HepG2 (cell line): Measurements from ENCODE around the gene ANAPC2. TPM values are rescaled to one million over a fixed set of nuclear protein-coding genes. Genes with fewer than 3 reads are reported as not detected.

Source experiments
- ATAC-seq: fragments of 200-7000 bp; cut with Tn5 transposase; 3 replicates; pipeline ENCODE4 v1.9.1; 2020; ENCODE audit warnings: mild to moderate bottlenecking, moderate library complexity
- BruUV-seq: library from RNA; stranded (reverse); fragments of 400-500 nt; replicated peaks from 2 replicates; lab custom pipeline; 2021; lab: Mats Ljungman, UMichigan
- CTCF ChIA-PET: fragments of 300-600 bp; formaldehyde crosslinking; extraction: SDS; loops from one replicate; lab custom pipeline; 2021; ENCODE audit warnings: low total read pairs, inconsistent platforms, low intra/inter-chr PET ratio; lab: Yijun Ruan, JAX
- POLR2A ChIA-PET: fragments of 350-600 bp; sonication (Branson Sonifier 250); formaldehyde crosslinking; loops from one replicate; lab custom pipeline; 2020; ENCODE audit warnings: antibody characterized with exemption, inconsistent platforms; lab: Yijun Ruan, JAX
- DNase-seq: peaks from one replicate; pipeline ENCODE4 v3.0.0-alpha.2; 2015; ENCODE audit warnings: low spot score
- FAIRE-seq: peaks from 3 replicates; lab custom pipeline; 2011; peaks lifted over from hg19 to GRCh38; lab: Jason Lieb, UNC
- H2AFZ ChIP-seq: one replicate; pipeline ENCODE4 v1.6.1; 2011; ENCODE audit warnings: low read length, inconsistent platforms
- H3K27ac ChIP-seq: fragments of 300-600 bp; 3 replicates; pipeline ENCODE4 v1.8.0; 2011; ENCODE audit warnings: mixed run types, mild to moderate bottlenecking, mixed read lengths, low read length, inconsistent platforms; ENCODE audit not compliant: insufficient read depth; ENCODE audit errors: extremely low read length
- H3K27me3 ChIP-seq, 2 experiments: fragments of 200-600 bp in 1 of 2; 2 replicates in 1 of 2; 3 replicates in 1 of 2; pipeline versions ENCODE4 v1.6.0 to v1.8.0; 2011; ENCODE audit warnings: low read length in 2 of 2, mild to moderate bottlenecking in 2 of 2, moderate library complexity in 2 of 2, inconsistent platforms in 1 of 2; ENCODE audit not compliant: insufficient read depth in 2 of 2, control insufficient read depth in 1 of 2
- H3K36me3 ChIP-seq, 2 experiments: fragments of 200-600 bp in 1 of 2; replicated peaks in 1 of 2; 2 replicates in 1 of 2; 3 replicates in 1 of 2; pipeline versions ENCODE4 v1.5.1 to v1.8.0; 2011; ENCODE audit warnings: low read length in 2 of 2, inconsistent platforms in 1 of 2; ENCODE audit not compliant: insufficient read depth in 2 of 2, control insufficient read depth in 1 of 2
- H3K4me1 ChIP-seq: 2 replicates; pipeline ENCODE4 v1.5.1; 2012; ENCODE audit warnings: low read length, inconsistent platforms; ENCODE audit not compliant: insufficient read depth
- H3K4me2 ChIP-seq: 2 replicates; pipeline ENCODE4 v1.6.0; 2011; ENCODE audit warnings: low read depth, low read length, inconsistent platforms
- H3K4me3 ChIP-seq, 3 experiments: fragments of 200-600 bp in 1 of 3; sonication (generic), shearing (Covaris generic) in 1 of 3; replicated peaks in 1 of 3; 2 replicates each; pipeline ENCODE4 v1.5.1; 2011 to 2016; ENCODE audit warnings: low read length in 3 of 3, inconsistent platforms in 2 of 3, low read depth in 2 of 3, mild to moderate bottlenecking in 2 of 3, control low read depth in 1 of 3, mixed read lengths in 1 of 3; ENCODE audit not compliant: insufficient read depth in 1 of 3
- H3K79me2 ChIP-seq: one replicate; pipeline ENCODE4 v1.6.1; 2011; ENCODE audit warnings: low read length, inconsistent platforms; ENCODE audit not compliant: insufficient read depth
- H3K9ac ChIP-seq: 2 replicates; pipeline ENCODE4 v1.6.0; 2011; ENCODE audit warnings: mild to moderate bottlenecking, low read depth, low read length, inconsistent platforms; ENCODE audit not compliant: insufficient read depth
- H3K9me3 ChIP-seq: 2 replicates; pipeline ENCODE4 v1.5.1; 2012; ENCODE audit warnings: mild to moderate bottlenecking, low read length
- H4K20me1 ChIP-seq: 2 replicates; pipeline ENCODE4 v1.6.0; 2011; ENCODE audit warnings: inconsistent platforms, mild to moderate bottlenecking, low read length, moderate library complexity; ENCODE audit not compliant: insufficient read depth
- AGO1 ChIP-seq: fragments of 200-400 bp; formaldehyde crosslinking; IDR thresholded peaks from 2 replicates; pipeline ENCODE4 v1.6.1; 2017; ENCODE audit warnings: mild to moderate bottlenecking, low read depth, low read length, moderate library complexity; ENCODE audit not compliant: poor library complexity, severe bottlenecking
- ATF5 ChIP-seq: sonication (generic); formaldehyde crosslinking; IDR thresholded peaks from 2 replicates; pipeline ENCODE4 v1.4.0; 2020; ENCODE audit warnings: mild to moderate bottlenecking, low read depth, missing genetic modification reagents
- CREBL2 ChIP-seq: sonication (generic); formaldehyde crosslinking; IDR thresholded peaks from 2 replicates; pipeline ENCODE4 v1.8.1; 2023; ENCODE audit warnings: missing genetic modification reagents, mild to moderate bottlenecking, borderline replicate concordance
- EZH2 ChIP-seq: conservative IDR thresholded peaks from 2 replicates; pipeline ENCODE4 v1.6.1; 2012; ENCODE audit warnings: mild to moderate bottlenecking, low read depth, low read length, moderate library complexity
- HHEX ChIP-seq: IDR thresholded peaks from 2 replicates; pipeline ENCODE4 v1.6.1; 2016; ENCODE audit warnings: control low read depth
- KDM2A ChIP-seq: sonication (generic); formaldehyde crosslinking; IDR thresholded peaks from 2 replicates; pipeline ENCODE4 v1.4.0; 2020; ENCODE audit warnings: low read depth, missing genetic modification reagents, borderline replicate concordance
- MED1 ChIP-seq: sonication (generic); formaldehyde crosslinking; IDR thresholded peaks from 2 replicates; pipeline ENCODE4 v1.4.0; 2020; ENCODE audit warnings: missing genetic modification reagents
- PRDM15 ChIP-seq: sonication (generic); formaldehyde crosslinking; IDR thresholded peaks from 2 replicates; pipeline ENCODE4 v1.4.0; 2020; ENCODE audit warnings: missing genetic modification reagents
- SIX1 ChIP-seq: sonication (generic); formaldehyde crosslinking; IDR thresholded peaks from 2 replicates; pipeline ENCODE4 v1.4.0; 2020; ENCODE audit warnings: missing genetic modification reagents, borderline replicate concordance
- SOX6 ChIP-seq, 2 experiments: fragments of 450-650 bp in 1 of 2; sonication (generic) in 1 of 2; formaldehyde crosslinking in 1 of 2; IDR thresholded peaks; 2 replicates each; pipeline versions ENCODE4 v1.4.0 to v1.6.1; 2017 to 2020; ENCODE audit warnings: antibody characterized with exemption in 1 of 2, mild to moderate bottlenecking in 1 of 2, missing genetic modification reagents in 1 of 2
- SRSF9 ChIP-seq: fragments of 200-400 bp; formaldehyde crosslinking; IDR thresholded peaks from 2 replicates; pipeline ENCODE4 v1.6.1; 2018; ENCODE audit warnings: borderline replicate concordance, mild to moderate bottlenecking, low read depth, low read length; ENCODE audit not compliant: insufficient read depth, poor library complexity, severe bottlenecking
- ZBTB10 ChIP-seq: sonication (generic); formaldehyde crosslinking; IDR thresholded peaks from 2 replicates; pipeline ENCODE4 v1.4.0; 2020; ENCODE audit warnings: missing genetic modification reagents, borderline replicate concordance
- ZNF350 ChIP-seq: sonication (generic); formaldehyde crosslinking; IDR thresholded peaks from 2 replicates; pipeline ENCODE4 v1.4.0; 2020; ENCODE audit warnings: mild to moderate bottlenecking, low read depth, missing genetic modification reagents, borderline replicate concordance
- ZNF556 ChIP-seq: sonication (generic); formaldehyde crosslinking; IDR thresholded peaks from 2 replicates; pipeline ENCODE4 v1.4.0; 2020; ENCODE audit warnings: mild to moderate bottlenecking, missing genetic modification reagents, borderline replicate concordance
- WGBS: methylation state at CpG from one replicate; pipeline ENCODE4 v1.1.6; 2017; ENCODE audit warnings: low lambda C conversion rate; 5-methylcytosine and 5-hydroxymethylcytosine counted together
- in situ Hi-C: cut with HindIII; loops from 2 replicates; pipeline ENCODE4 v1.10.0; 2017; ENCODE audit warnings: low pct_unique_long_range_greater_than_20kb; ENCODE audit not compliant: extremely low pct_ligation_motif_present
- intact Hi-C: fragments of 100-400 bp; cut with micrococcal nuclease; formaldehyde crosslinking; loops from one replicate; pipeline ENCODE4 v1.10.0; 2022; ENCODE audit not compliant: unreplicated experiment
- polyA plus RNA-seq, 8 experiments: library from polyadenylated mRNA; depleted of rRNA in 3 of 8; stranded (reverse) in 7 of 8; unstranded in 1 of 8; fragments of >200 nt; fragmentation: Illumina TruSeq in 4 of 8; extraction: Trizol in 4 of 8; gene quantifications; 2 replicates each; pipeline versions ENCODE4 v1.2.1 to v1.2.3, GENCODE V29; 2011 to 2016; ENCODE audit warnings: low read depth in 4 of 8, missing spikeins in 1 of 8, mixed read lengths in 1 of 8; ENCODE audit not compliant: insufficient read depth in 1 of 8
- total RNA-seq, 5 experiments: library from RNA; depleted of rRNA; stranded (reverse); fragments of >200 nt; fragmentation: Illumina TruSeq; extraction: Trizol; gene quantifications; 2 replicates each; pipeline ENCODE4 v1.2.3, GENCODE V29; 2016; ENCODE audit warnings: low read depth in 1 of 5

Gene ANAPC2
- total and polyA plus RNA-seq, 2 of the 13 experiments (the other 11 are each of a cell fraction or from before 2014, with no cell fraction given) = 12.3 to 15.4 TPM

GRCh38 chr9:137167747-137168572 lies 20.4 kb downstream of the ANAPC2 start:
- Histone ChIP-seq H3K27ac (no peak overlapping the region), H3K9ac (no peak overlapping the region), H3K79me2 (no peaks in the 10 kb centered on the region), H3K36me3 (no peaks in the 10 kb centered on the region), H3K9me3 (no peaks in the 10 kb centered on the region), H3K4me1 (peaks cover 9% of the 10 kb centered on the region), H4K20me1 (no peaks in the 10 kb centered on the region), H3K4me2 (peak overlapping the region; percentile 76), H2AFZ (no peak overlapping the region), H3K27me3 (peaks cover 11 to 84% of the 10 kb centered on the region in 2 experiments; a peak in 3 of 5 replicates), H3K4me3 (peak overlapping the region in 2 of 3 experiments; percentile 31 to 65; a peak in 3 of 6 replicates)
- POLR2A ChIA-PET = interaction anchor here (1.0 to 1.6 kb wide), 4 partner anchors 21 to 109 kb away, joined by 3 to 4 read pairs (median 4); partner anchors contain the start of gene RNF224
- in situ Hi-C loops = no loop called here
- CTCF ChIA-PET = no interaction called here
- BruUV-seq = no TSS peak
- intact Hi-C loops = no loop called here
- DNase-seq = no peak
- peak; percentile 8 for ATAC-seq
- 2% methylated on average over 22 of the region's 57 CpGs for WGBS
- FAIRE-seq = no peak
- peak; percentile 36; the same call in 1 of the 2 replicates for TF ChIP-seq PRDM15 (CRISPR knock-in tag)
- no peak for TF ChIP-seq AGO1
- TF ChIP-seq ATF5 = no peak
- no peak for TF ChIP-seq MED1
- TF ChIP-seq SRSF9 = no peak
- TF ChIP-seq EZH2 = peak; percentile 83
- TF ChIP-seq ZNF350 (CRISPR knock-in tag) = no peak
- TF ChIP-seq SOX6 (IDR thresholded peaks at IDR 0.05) = no peak
- no peak for TF ChIP-seq SOX6 (CRISPR knock-in tag; IDR thresholded peaks at IDR 0.05)
- 0 out of 2 replicates have a peak, but pooled peaks have one; percentile 19 for TF ChIP-seq ZNF556 (CRISPR knock-in tag)
- TF ChIP-seq HHEX (CRISPR knock-in tag) = no peak
- TF ChIP-seq KDM2A (CRISPR knock-in tag) = 0 out of 2 replicates have a peak, but pooled peaks have one; percentile 5
- no peak for TF ChIP-seq CREBL2 (CRISPR knock-in tag)
- no peak for TF ChIP-seq SIX1 (CRISPR knock-in tag)
- no peak for TF ChIP-seq ZBTB10 (CRISPR knock-in tag)
